ENCODE data around the gene VGLL3.

Gene VGLL3

DNA sequence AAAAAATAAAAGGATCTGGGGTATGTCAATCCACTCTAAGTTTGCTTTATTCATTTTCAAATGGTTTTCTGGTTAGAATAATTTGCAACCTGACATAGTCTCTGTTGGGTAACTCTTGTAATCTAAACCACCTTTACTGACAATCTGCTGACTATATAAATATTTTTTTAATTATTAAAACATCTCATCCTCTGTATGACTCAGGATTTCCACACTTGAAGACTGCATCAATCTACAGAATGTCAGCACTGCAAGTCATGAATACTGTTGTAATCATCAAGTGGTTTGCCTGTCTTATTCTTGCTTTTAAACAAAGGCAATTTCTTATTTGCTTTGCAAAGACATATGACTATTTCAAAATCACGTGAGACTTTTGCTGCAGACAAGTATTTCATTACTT lies 42.1 kb downstream of the VGLL3 start:
- DNase-seq, result no peak

DNA sequence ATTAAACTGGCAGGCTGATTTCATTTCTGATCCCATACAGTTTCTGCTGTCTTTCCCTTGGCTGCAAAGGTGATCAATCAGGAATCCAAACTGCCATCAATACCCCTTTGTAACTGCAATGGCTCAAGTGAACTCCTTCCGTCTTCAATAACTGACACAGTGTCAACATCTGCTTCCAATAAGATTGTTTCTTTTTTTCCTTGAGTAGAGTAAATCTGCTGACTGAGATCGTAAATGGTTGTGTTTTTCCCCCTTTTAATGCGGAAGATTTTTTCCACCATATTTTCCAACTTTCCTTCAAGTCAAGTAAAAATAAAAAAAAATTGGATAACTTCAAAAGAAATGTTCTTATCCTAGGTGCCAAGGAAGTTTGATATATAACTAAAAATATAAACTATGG lies 48.7 kb downstream of the VGLL3 start:
- DNase-seq, result no peak

- DNase-seq, result no peak
These were observed 52.4 kb downstream of the VGLL3 start for GRCh38 chr3:86938416-86939105.

- DNase-seq, result no peak
These were observed 53.6 kb downstream of the VGLL3 start for GRCh38 chr3:86937306-86937791.

GRCh38 chr3:86934851-86935250 lies 56.1 kb downstream of the VGLL3 start:
- no peak for DNase-seq

- no peak for DNase-seq
These were observed 60.1 kb downstream of the VGLL3 start for GRCh38 chr3:86930831-86931230.

- DNase-seq, result no peak
These were observed 60.8 kb downstream of the VGLL3 start for GRCh38 chr3:86930181-86930580.

- DNase-seq, result no peak
These were observed 61.9 kb downstream of the VGLL3 start for GRCh38 chr3:86929046-86929445.

DNA sequence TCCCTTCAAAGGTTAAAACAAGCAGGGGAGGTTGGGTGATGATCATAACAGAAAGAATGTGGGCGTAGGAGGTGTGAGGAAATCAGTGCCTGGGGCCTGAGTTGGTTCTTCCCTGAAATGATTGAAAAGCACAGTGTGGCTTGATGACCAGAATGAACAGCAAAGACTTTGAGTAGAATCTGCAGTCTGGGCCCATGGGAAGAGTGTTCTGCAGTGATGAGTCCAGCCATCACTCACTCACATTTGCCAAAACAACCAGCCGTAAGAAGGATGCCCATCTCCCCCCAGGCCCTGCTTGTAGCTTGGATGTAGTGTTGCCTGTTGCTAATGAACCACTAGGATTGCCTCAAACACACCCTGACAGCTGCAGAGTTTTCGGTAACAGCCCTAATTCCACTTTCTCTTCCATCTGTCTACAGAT lies 67.9 kb downstream of the VGLL3 start:
- no peak for DNase-seq

GRCh38 chr3:86921971-86922680 lies 68.8 kb downstream of the VGLL3 start:
- no peak for DNase-seq

DNA sequence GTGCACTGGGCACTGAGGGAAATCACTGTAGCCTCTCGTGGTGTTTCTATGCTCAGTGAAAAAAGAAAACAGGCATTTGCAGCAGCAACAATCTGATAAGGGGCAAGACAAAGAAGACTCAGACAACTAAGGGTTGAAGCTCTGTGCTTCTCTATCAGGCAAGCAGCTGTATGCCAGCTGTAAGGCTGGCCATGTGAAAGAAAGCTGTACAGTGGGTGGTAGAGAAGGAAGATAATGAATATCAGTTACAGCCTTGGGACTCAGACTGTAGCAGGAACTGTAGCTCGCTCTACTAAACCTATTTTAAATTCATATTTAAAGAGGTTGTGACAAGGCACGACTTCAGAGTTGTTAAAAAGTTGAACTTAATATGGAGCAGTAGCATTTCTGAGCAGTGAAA lies 76.3 kb downstream of the VGLL3 start:
- no peak for DNase-seq

GRCh38 chr3:86913160-86913559 lies 77.8 kb downstream of the VGLL3 start:
- DNase-seq, result no peak

DNA sequence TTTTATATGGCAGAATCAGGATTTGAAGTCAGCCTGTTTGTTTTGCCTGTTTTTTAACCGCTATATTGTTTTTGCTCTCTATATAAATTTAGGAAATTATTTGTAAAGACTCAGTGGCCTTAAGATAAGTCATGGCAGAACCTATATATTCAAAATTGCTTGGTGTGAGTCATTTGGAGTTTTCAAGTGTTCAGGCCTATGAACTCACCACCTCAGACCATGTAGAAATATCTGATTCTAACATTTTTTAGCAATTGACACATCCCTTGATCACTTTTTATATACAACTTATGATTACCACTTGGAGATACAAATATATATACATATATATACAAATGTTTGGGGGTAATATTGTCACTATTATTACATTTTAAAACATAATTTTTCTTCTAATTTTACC lies 95.7 kb downstream of the VGLL3 start:
- no peak for DNase-seq

GRCh38 chr3:86890741-86891396 lies 100.1 kb downstream of the VGLL3 start:
- no peak for DNase-seq

Measured in RPMI8226 (cell line).